Peyer's patch (tissue), 4 donors: Measurements from ENCODE around the gene CILP2. TPM values are rescaled to one million over a fixed set of nuclear protein-coding genes. Genes with fewer than 3 reads are reported as not detected.

Experiments
- DNase-seq, 3 donors: peaks; one replicate each; pipeline ENCODE4 v3.0.0-alpha.2; 2017 to 2019
- H3K27ac ChIP-seq, 4 donors: fragments of 200-600 bp; sonication (generic); one replicate each; pipeline ENCODE4 v1.5.1; 2016 to 2019
- H3K27me3 ChIP-seq, 2 donors: fragments of 200-600 bp; sonication (generic); one replicate each; pipeline ENCODE4 v1.5.1; 2019
- H3K36me3 ChIP-seq, 3 donors: fragments of 200-600 bp; sonication (generic); one replicate each; pipeline ENCODE4 v1.5.1; 2016 to 2019
- H3K4me1 ChIP-seq, 4 donors: fragments of 200-600 bp; sonication (generic); one replicate each; pipeline ENCODE4 v1.5.1; 2016 to 2019
- H3K4me3 ChIP-seq, 4 donors: fragments of 200-600 bp; sonication (generic); 1 replicate in 3 of 4; 2 replicates in 1 of 4; pipeline ENCODE4 v1.5.1; 2016 to 2019; ENCODE audit warnings: mild to moderate bottlenecking in 1 of 4
- H3K9me3 ChIP-seq, 4 donors: fragments of 200-600 bp; sonication (generic); one replicate each; pipeline ENCODE4 v1.5.1; 2016 to 2019; ENCODE audit warnings: mild to moderate bottlenecking in 1 of 4
- POLR2A ChIP-seq, 2 donors: fragments of 450-650 bp; IDR thresholded peaks; one replicate each; pipeline ENCODE4 v1.5.1; 2017; ENCODE audit warnings: antibody characterized with exemption in 2 of 2, mild to moderate bottlenecking in 2 of 2, moderate library complexity in 2 of 2
- total RNA-seq, 4 donors: library from RNA; depleted of rRNA; stranded (reverse); fragments of >200 nt; gene quantifications; one replicate each; pipeline ENCODE4 v1.1.0, GENCODE V29; 2016
- TF ChIP-seq, protein P1 (sequence below), 6 experiments: fragments of 450-650 bp in 4 of 6; fragments of 200-600 bp in 2 of 6; sonication (generic) in 1 of 6; IDR thresholded peaks; one replicate each; pipeline ENCODE4 v1.5.1; 2017 to 2019; ENCODE audit warnings: antibody characterized with exemption in 6 of 6, mild to moderate bottlenecking in 3 of 6, moderate library complexity in 1 of 6

The CILP2 gene
- total RNA-seq, 4 donors from 2014 or later, result not detected

GRCh38 chr19:19561946-19562664 lies 24.0 kb downstream of the CILP2 start:
- H3K4me1 ChIP-seq, result no peaks in the 10 kb centered on the region
- H3K36me3 ChIP-seq, result no peaks in the 10 kb centered on the region
- TF ChIP-seq, protein P1, sequence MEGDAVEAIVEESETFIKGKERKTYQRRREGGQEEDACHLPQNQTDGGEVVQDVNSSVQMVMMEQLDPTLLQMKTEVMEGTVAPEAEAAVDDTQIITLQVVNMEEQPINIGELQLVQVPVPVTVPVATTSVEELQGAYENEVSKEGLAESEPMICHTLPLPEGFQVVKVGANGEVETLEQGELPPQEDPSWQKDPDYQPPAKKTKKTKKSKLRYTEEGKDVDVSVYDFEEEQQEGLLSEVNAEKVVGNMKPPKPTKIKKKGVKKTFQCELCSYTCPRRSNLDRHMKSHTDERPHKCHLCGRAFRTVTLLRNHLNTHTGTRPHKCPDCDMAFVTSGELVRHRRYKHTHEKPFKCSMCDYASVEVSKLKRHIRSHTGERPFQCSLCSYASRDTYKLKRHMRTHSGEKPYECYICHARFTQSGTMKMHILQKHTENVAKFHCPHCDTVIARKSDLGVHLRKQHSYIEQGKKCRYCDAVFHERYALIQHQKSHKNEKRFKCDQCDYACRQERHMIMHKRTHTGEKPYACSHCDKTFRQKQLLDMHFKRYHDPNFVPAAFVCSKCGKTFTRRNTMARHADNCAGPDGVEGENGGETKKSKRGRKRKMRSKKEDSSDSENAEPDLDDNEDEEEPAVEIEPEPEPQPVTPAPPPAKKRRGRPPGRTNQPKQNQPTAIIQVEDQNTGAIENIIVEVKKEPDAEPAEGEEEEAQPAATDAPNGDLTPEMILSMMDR (IDR thresholded peaks at IDR 0.05), result no peak
- TF ChIP-seq POLR2A (IDR thresholded peaks at IDR 0.05), result no peak
- peak in 1 of 3 donors; percentile 37 for DNase-seq
- no peaks in the 10 kb centered on the region for H3K27me3 ChIP-seq
- no peak overlapping the region for H3K4me3 ChIP-seq
- H3K9me3 ChIP-seq, result no peaks in the 10 kb centered on the region
- no peak overlapping the region for H3K27ac ChIP-seq

DNA sequence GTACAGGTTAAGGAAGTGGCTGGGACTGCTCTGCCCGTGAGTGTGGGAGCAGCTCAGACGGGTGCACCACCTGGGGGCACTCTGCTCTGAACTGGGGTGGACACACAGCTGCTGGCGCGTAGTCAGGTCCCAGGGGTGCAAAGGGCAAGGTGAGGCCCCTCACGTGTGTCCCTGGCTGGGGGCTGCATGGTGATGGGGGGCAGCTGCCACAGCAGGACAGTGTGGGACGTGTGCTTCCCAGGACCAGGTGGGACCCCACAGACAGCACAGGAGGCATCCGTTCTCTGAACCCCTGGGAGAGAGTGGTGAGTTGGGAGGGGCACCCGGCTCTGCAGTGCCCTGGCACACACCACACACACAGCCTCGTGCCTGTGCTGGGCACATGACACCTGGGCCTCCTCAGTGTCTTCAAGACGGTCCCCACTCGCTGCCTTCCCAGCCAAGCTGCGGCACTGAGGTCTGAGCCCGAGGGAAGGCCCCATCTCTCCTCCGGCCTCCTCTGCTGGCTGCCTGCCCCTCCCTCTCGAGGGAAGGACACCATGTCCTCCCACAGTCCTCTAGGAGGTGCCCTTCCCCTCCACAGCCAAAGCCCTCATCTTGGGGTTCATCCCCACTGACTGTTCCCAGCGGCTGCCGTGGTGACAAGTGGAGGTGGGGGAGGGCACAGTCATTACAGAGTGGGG lies 24.7 kb downstream of the CILP2 start:
- TF ChIP-seq, protein P1 (IDR thresholded peaks at IDR 0.05), result peak in 4 of 6 experiments; percentile 28 to 47 (median 40)
- TF ChIP-seq POLR2A (IDR thresholded peaks at IDR 0.05), result no peak
- Histone ChIP-seq H3K27me3 (no peaks in the 10 kb centered on the region), H3K27ac (no peak overlapping the region), H3K4me1 (no peaks in the 10 kb centered on the region), H3K9me3 (no peaks in the 10 kb centered on the region), H3K36me3 (no peaks in the 10 kb centered on the region), H3K4me3 (no peak overlapping the region)
- DNase-seq, result peak; percentile 35 to 70 (median 44)

DNA sequence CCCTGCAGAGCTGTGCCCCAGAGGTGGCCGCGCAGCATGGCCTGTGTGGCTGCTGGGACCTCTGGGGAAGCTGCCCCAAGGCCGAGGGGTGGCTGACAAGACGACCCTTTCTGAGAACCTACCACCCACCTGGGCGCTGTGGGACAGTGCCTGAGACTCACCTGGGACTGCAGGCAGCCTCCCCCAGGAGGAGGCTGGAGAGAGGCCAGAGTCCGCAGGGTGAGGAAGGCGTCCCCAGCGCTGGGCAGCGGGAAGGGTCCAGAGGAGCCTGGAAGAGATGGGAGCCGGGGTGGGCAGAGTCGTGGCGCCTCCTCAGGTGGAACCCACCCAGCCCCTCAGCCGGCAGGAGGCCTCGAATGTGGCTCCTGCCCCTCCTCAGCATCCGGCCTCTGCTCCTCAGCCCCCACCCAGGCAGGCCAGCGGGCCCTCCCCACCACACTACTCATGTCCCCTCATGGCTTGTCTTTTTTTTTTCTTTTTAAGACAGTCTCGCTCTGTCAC lies 25.3 kb downstream of the CILP2 start:
- H3K4me1 ChIP-seq, result no peaks in the 10 kb centered on the region
- H3K9me3 ChIP-seq, result no peaks in the 10 kb centered on the region
- no peaks in the 10 kb centered on the region for H3K36me3 ChIP-seq
- no peak overlapping the region for H3K4me3 ChIP-seq
- no peaks in the 10 kb centered on the region for H3K27me3 ChIP-seq
- H3K27ac ChIP-seq, result no peak overlapping the region
- peak in 1 of 3 donors; percentile 44 for DNase-seq
- TF ChIP-seq, protein P1 (IDR thresholded peaks at IDR 0.05), result no peak
- TF ChIP-seq POLR2A (IDR thresholded peaks at IDR 0.05), result no peak

GRCh38 chr19:19566306-19566705 lies 28.2 kb downstream of the CILP2 start:
- no peak for DNase-seq

GRCh38 chr19:19567391-19567790 lies 29.3 kb downstream of the CILP2 start:
- Histone ChIP-seq H3K27ac (no peak overlapping the region), H3K4me3 (no peak overlapping the region), H3K4me1 (no peaks in the 10 kb centered on the region), H3K9me3 (no peaks in the 10 kb centered on the region), H3K36me3 (peaks cover 0 to 5% (median 0%) of the 10 kb centered on the region in 3 donors), H3K27me3 (no peaks in the 10 kb centered on the region)
- no peak for DNase-seq
- no peak for TF ChIP-seq POLR2A (IDR thresholded peaks at IDR 0.05)
- TF ChIP-seq, protein P1 (IDR thresholded peaks at IDR 0.05), result no peak

More at GRCh38 chr19:19566306-19566705, 28.2 kb downstream of the CILP2 start:
- Histone ChIP-seq H3K27ac (no peak overlapping the region), H3K4me1 (no peaks in the 10 kb centered on the region), H3K9me3 (no peaks in the 10 kb centered on the region), H3K27me3 (no peaks in the 10 kb centered on the region), H3K4me3 (no peak overlapping the region), H3K36me3 (peaks cover 0 to 5% (median 0%) of the 10 kb centered on the region in 3 donors)
- no peak for TF ChIP-seq POLR2A (IDR thresholded peaks at IDR 0.05)
- TF ChIP-seq, protein P1 (IDR thresholded peaks at IDR 0.05), result no peak
